OCI-LY1 (cell line): ENCODE measurements around the gene PASK.

Experiments used
- H2AFZ ChIP-seq: fragments of 200-600 bp; sonication (generic), shearing (Covaris generic); 2 replicates; pipeline ENCODE4 v1.6.0; 2014; ENCODE audit warnings: antibody characterized with exemption, mild to moderate bottlenecking, low read length
- H3F3A ChIP-seq: fragments of 200-600 bp; sonication (generic), shearing (Covaris generic); 2 replicates; pipeline ENCODE4 v1.6.0; 2014; ENCODE audit warnings: mild to moderate bottlenecking, antibody characterized with exemption, low read length, moderate library complexity; ENCODE audit not compliant: insufficient read depth
- H3K27ac ChIP-seq: fragments of 200-600 bp; sonication (generic); 2 replicates; pipeline ENCODE4 v1.5.1; 2014; ENCODE audit warnings: low read length, mixed run types, mild to moderate bottlenecking, low read depth; ENCODE audit not compliant: poor library complexity, severe bottlenecking
- H3K27me3 ChIP-seq: fragments of 200-600 bp; sonication (generic); 2 replicates; pipeline ENCODE4 v1.6.0; 2014; ENCODE audit warnings: antibody characterized with exemption, mild to moderate bottlenecking, low read length, moderate library complexity; ENCODE audit not compliant: insufficient read depth
- H3K36me3 ChIP-seq: fragments of 200-600 bp; sonication (generic); 2 replicates; pipeline ENCODE4 v1.6.1; 2014; ENCODE audit warnings: mild to moderate bottlenecking, antibody characterized with exemption, low read length, moderate library complexity, mixed read lengths; ENCODE audit not compliant: insufficient read depth
- H3K4me1 ChIP-seq: fragments of 200-600 bp; sonication (generic); 2 replicates; pipeline ENCODE4 v1.5.1; 2014; ENCODE audit warnings: mild to moderate bottlenecking, low read length, moderate library complexity; ENCODE audit not compliant: insufficient read depth, severe bottlenecking
- H3K4me2 ChIP-seq: fragments of 200-600 bp; sonication (generic), shearing (Covaris generic); 2 replicates; pipeline ENCODE4 v1.6.1; 2014; ENCODE audit warnings: low read length
- H3K4me3 ChIP-seq: fragments of 200-600 bp; sonication (generic); 2 replicates; pipeline ENCODE4 v1.5.1; 2014; ENCODE audit warnings: low read length, low read depth, mild to moderate bottlenecking, mixed read lengths; ENCODE audit not compliant: poor library complexity, severe bottlenecking
- H3K79me2 ChIP-seq: fragments of 200-600 bp; shearing (Covaris generic); 2 replicates; pipeline ENCODE4 v1.6.1; 2016; ENCODE audit warnings: mixed run types, low read length, mixed read lengths; ENCODE audit not compliant: insufficient read depth
- H3K9ac ChIP-seq: fragments of 200-600 bp; sonication (generic), shearing (Covaris generic); 2 replicates; pipeline ENCODE4 v1.6.1; 2014; ENCODE audit warnings: mild to moderate bottlenecking, low read length, mixed read lengths
- H3K9me2 ChIP-seq: fragments of 200-600 bp; sonication (generic), shearing (Covaris generic); 2 replicates; pipeline ENCODE4 v1.6.1; 2014; ENCODE audit warnings: low read depth, mild to moderate bottlenecking, low read length, mixed read lengths
- H3K9me3 ChIP-seq: fragments of 200-600 bp; shearing (Covaris generic); 2 replicates; pipeline ENCODE4 v1.6.1; 2014; ENCODE audit warnings: low read length, mixed read lengths
- H4K20me1 ChIP-seq: fragments of 200-600 bp; sonication (generic), shearing (Covaris generic); 2 replicates; pipeline ENCODE4 v1.6.0; 2016; ENCODE audit warnings: mild to moderate bottlenecking, low read length; ENCODE audit not compliant: insufficient read depth
- EZH2 ChIP-seq: fragments of 200-600 bp; sonication (generic), shearing (Covaris generic); IDR thresholded peaks from 2 replicates; pipeline ENCODE4 v1.8.0; 2017; ENCODE audit warnings: borderline replicate concordance, mixed run types, mild to moderate bottlenecking, antibody characterized with exemption, low read length, moderate library complexity, mixed read lengths
- TF ChIP-seq, protein P1 (sequence below): fragments of 200-600 bp; sonication (generic), shearing (Covaris generic); IDR thresholded peaks from 2 replicates; pipeline ENCODE4 v1.5.1; 2017; ENCODE audit warnings: mild to moderate bottlenecking, antibody characterized with exemption, low read length, moderate library complexity, mixed read lengths

PASK gene

DNA sequence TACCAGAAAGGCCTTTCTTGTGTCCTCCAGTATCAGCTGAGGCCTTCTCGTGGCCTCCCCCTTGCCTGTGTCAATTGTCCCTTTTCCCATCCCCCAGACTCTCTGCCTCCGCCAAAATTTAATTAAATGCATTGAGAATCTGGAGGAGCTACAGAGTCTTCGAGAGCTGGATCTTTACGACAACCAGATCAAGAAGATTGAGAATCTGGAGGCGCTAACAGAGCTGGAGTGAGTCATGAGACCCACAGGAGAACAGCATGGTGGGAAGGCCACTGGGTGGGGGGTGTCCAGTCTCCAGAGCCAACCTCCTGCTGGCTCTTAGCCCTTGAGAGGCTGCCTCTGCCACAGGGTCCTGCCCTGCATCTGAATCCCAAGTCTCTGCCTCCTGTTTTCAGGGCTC, 9.8 kb upstream of the PASK start:
- H3F3A ChIP-seq = no peaks in the 10 kb centered on the region
- TF ChIP-seq, protein P1, sequence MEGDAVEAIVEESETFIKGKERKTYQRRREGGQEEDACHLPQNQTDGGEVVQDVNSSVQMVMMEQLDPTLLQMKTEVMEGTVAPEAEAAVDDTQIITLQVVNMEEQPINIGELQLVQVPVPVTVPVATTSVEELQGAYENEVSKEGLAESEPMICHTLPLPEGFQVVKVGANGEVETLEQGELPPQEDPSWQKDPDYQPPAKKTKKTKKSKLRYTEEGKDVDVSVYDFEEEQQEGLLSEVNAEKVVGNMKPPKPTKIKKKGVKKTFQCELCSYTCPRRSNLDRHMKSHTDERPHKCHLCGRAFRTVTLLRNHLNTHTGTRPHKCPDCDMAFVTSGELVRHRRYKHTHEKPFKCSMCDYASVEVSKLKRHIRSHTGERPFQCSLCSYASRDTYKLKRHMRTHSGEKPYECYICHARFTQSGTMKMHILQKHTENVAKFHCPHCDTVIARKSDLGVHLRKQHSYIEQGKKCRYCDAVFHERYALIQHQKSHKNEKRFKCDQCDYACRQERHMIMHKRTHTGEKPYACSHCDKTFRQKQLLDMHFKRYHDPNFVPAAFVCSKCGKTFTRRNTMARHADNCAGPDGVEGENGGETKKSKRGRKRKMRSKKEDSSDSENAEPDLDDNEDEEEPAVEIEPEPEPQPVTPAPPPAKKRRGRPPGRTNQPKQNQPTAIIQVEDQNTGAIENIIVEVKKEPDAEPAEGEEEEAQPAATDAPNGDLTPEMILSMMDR = no peak
- H3K9ac ChIP-seq = no peak overlapping the region

DNA sequence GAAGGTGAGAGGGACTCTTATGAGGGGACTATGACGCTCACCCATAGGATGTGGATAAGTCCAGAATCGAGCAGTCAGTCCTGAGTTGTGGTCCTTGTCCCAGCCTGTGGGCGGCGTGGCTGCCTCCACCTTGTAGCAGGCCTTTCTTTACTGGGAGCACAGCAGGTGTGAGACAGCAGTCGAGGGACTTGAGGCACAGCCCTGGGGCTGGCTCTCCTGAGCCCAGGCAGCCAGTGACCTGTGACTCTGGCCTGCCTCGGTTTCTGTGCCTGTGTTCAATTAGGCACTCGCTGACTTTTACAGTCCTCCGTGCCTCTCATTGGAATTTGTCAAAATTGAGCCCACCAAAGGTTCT, 9.3 kb upstream of the PASK start:
- Histone ChIP-seq H3K36me3 (peaks cover 67% of the 10 kb centered on the region), H3K4me1 (no peaks in the 10 kb centered on the region), H3F3A (no peaks in the 10 kb centered on the region), H3K79me2 (no peaks in the 10 kb centered on the region), H3K9me3 (no peaks in the 10 kb centered on the region), H3K27me3 (no peaks in the 10 kb centered on the region), H3K9me2 (no peaks in the 10 kb centered on the region), H3K9ac (no peak overlapping the region), H3K4me3 (no peak overlapping the region), H3K4me2 (no peak overlapping the region), H4K20me1 (no peaks in the 10 kb centered on the region), H3K27ac (no peak overlapping the region), H2AFZ (no peak overlapping the region)
- TF ChIP-seq, protein P1 = no peak
- no peak for TF ChIP-seq EZH2

More for the DNA sequence above, 9.8 kb upstream of the PASK start:
- no peaks in the 10 kb centered on the region for H3K4me1 ChIP-seq
- no peak overlapping the region for H2AFZ ChIP-seq
- H3K36me3 ChIP-seq = peaks cover 72% of the 10 kb centered on the region
- H3K9me2 ChIP-seq = no peaks in the 10 kb centered on the region
- H3K9me3 ChIP-seq = no peaks in the 10 kb centered on the region
- H3K79me2 ChIP-seq = no peaks in the 10 kb centered on the region
- no peaks in the 10 kb centered on the region for H3K27me3 ChIP-seq
- no peak overlapping the region for H3K4me3 ChIP-seq
- H3K27ac ChIP-seq = no peak overlapping the region
- no peaks in the 10 kb centered on the region for H4K20me1 ChIP-seq
- H3K4me2 ChIP-seq = no peak overlapping the region

DNA sequence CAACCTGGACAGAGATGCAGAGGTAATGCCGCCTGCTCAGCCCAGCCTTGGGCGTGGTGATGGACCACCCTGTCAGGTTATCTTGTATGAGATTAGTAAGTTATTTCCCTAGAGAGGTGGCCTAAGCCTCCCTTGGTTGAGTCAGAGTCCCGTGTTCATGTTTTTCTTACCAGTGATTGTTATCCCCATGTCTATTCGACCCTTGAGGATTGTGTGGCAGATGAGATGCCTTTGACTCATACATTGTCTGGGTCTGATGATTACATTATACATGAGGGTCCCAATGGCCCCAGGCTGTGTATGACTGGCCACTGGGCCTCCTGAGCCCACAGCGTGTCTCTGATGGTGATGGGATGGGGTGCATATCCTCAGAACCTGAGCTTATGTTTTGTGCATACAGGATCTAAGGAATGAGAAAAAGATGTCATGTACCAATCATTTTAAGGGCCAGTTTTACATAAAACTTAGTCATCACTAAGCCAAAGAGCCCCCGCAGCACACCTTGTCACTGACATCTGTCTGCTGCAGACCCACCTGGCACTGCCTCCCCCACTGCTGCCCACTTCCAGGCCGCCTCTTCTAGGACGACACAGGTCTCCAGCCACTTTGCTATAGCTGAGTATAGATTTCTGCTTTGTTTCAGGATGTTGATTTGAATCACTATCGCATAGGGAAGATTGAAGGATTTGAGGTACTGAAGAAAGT, 8.7 kb upstream of the PASK start:
- Histone ChIP-seq H4K20me1 (no peaks in the 10 kb centered on the region), H3K4me1 (no peaks in the 10 kb centered on the region), H3K9ac (no peak overlapping the region), H3K9me2 (no peaks in the 10 kb centered on the region), H2AFZ (no peak overlapping the region), H3F3A (no peaks in the 10 kb centered on the region), H3K4me3 (no peak overlapping the region), H3K27ac (no peak overlapping the region), H3K27me3 (no peaks in the 10 kb centered on the region), H3K4me2 (no peak overlapping the region), H3K36me3 (peaks cover 67% of the 10 kb centered on the region), H3K79me2 (no peaks in the 10 kb centered on the region), H3K9me3 (no peaks in the 10 kb centered on the region)
- TF ChIP-seq EZH2 = no peak

DNA sequence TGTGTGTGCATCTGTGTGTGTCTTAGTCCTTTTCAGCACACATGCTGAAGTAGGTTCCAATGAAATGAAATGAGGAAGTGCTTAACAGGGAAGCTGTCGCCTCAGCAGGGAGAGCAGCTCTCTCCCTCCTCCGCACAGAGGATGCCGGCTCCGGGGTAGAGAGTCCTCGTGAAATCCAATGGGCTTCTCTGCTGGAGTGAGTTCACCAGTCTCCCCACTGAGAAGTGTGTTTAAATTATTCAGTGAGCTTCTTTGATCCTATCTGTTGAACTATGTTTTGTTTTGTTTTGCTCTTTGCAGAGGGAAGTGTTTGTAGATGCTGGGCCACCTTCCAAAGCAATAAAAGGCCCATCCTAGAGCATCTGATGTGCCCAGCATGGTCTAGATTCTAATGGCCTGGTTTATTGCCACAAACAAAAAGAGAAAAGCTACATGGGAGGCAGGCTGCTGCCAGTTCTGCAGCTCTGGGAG, 7.7 kb upstream of the PASK start:
- TF ChIP-seq, protein P1 = no peak
- TF ChIP-seq EZH2 = no peak
- no peaks in the 10 kb centered on the region for H3K9me3 ChIP-seq
- H3K9me2 ChIP-seq = no peaks in the 10 kb centered on the region
- no peak overlapping the region for H3K9ac ChIP-seq
- no peak overlapping the region for H3K4me3 ChIP-seq
- H3K27ac ChIP-seq = no peak overlapping the region
- H3K4me2 ChIP-seq = no peak overlapping the region
- H2AFZ ChIP-seq = no peak overlapping the region
- peaks cover 1% of the 10 kb centered on the region for H3K4me1 ChIP-seq
- H3K27me3 ChIP-seq = no peaks in the 10 kb centered on the region
- H3F3A ChIP-seq = no peaks in the 10 kb centered on the region
- no peaks in the 10 kb centered on the region for H4K20me1 ChIP-seq
- peaks cover 65% of the 10 kb centered on the region for H3K36me3 ChIP-seq
- H3K79me2 ChIP-seq = no peaks in the 10 kb centered on the region
